ENCODE measurements around the gene LYRM4. TPM values are rescaled to one million over a fixed set of nuclear protein-coding genes. Genes with fewer than 3 reads are reported as not detected.

Gene LYRM4
- total RNA-seq, 1 donor from 2014 or later: 27.1 TPM

- Mint-ChIP-seq H3K4me1 (ENCODE audit: unreplicated experiment) (no peaks in the 10 kb centered on the region), H3K9me3 (ENCODE audit: unreplicated experiment) (no peaks in the 10 kb centered on the region), H3K27me3 (ENCODE audit: unreplicated experiment) (no peaks in the 10 kb centered on the region), H3K36me3 (ENCODE audit: unreplicated experiment) (no peaks in the 10 kb centered on the region), H3K27ac (ENCODE audit: unreplicated experiment) (no peak overlapping the region), H3K4me3 (ENCODE audit: unreplicated experiment) (no peak overlapping the region)
- TF ChIP-seq, protein P1, sequence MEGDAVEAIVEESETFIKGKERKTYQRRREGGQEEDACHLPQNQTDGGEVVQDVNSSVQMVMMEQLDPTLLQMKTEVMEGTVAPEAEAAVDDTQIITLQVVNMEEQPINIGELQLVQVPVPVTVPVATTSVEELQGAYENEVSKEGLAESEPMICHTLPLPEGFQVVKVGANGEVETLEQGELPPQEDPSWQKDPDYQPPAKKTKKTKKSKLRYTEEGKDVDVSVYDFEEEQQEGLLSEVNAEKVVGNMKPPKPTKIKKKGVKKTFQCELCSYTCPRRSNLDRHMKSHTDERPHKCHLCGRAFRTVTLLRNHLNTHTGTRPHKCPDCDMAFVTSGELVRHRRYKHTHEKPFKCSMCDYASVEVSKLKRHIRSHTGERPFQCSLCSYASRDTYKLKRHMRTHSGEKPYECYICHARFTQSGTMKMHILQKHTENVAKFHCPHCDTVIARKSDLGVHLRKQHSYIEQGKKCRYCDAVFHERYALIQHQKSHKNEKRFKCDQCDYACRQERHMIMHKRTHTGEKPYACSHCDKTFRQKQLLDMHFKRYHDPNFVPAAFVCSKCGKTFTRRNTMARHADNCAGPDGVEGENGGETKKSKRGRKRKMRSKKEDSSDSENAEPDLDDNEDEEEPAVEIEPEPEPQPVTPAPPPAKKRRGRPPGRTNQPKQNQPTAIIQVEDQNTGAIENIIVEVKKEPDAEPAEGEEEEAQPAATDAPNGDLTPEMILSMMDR (IDR thresholded peaks at IDR 0.05): peak; percentile 38
- DNase-seq (ENCODE audit: extremely low spot score, unreplicated experiment): no peak
Observed at GRCh38 chr6:5302995-5303622, 42.4 kb upstream of the LYRM4 start.

GRCh38 chr6:5302220-5302946 is 41.6 kb upstream of the LYRM4 start:
- Mint-ChIP-seq H3K4me1 (ENCODE audit: unreplicated experiment) (no peaks in the 10 kb centered on the region), H3K36me3 (ENCODE audit: unreplicated experiment) (peaks cover 2% of the 10 kb centered on the region), H3K4me3 (ENCODE audit: unreplicated experiment) (no peak overlapping the region), H3K27me3 (ENCODE audit: unreplicated experiment) (no peaks in the 10 kb centered on the region), H3K27ac (ENCODE audit: unreplicated experiment) (no peak overlapping the region), H3K9me3 (ENCODE audit: unreplicated experiment) (no peaks in the 10 kb centered on the region)
- TF ChIP-seq, protein P1 (IDR thresholded peaks at IDR 0.05): no peak
- no peak for DNase-seq (ENCODE audit: extremely low spot score, unreplicated experiment)

DNA sequence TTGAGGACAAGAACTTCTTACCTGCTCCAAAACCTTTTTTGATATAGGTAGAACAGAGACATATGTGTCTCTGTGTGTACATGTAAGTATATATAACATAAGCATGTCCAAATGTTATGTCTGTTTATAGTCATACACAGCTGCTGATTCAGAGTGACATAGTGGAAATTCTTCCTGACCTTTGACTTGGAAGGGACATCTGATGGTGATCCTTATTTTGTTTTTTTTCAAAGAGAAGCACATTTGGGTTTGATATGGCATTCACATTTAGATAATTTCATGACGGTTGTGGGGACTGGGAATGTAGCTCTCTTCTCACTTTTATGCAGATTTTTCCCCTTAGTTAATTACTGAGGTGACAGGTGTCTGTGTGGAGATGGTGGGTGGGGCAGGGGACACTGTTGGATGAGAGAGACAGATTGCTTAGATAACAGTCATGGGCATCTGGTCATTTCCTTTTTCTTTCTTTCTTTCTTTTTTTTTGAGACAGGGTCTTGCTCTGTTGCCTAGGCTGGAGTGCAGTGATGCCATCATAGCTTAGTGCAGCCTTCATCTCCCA is 39.5 kb upstream of the LYRM4 start:
- no peak for DNase-seq (ENCODE audit: extremely low spot score, unreplicated experiment)
- Mint-ChIP-seq H3K9me3 (ENCODE audit: unreplicated experiment) (no peaks in the 10 kb centered on the region), H3K4me1 (ENCODE audit: unreplicated experiment) (peaks cover 5% of the 10 kb centered on the region), H3K36me3 (ENCODE audit: unreplicated experiment) (peaks cover 2% of the 10 kb centered on the region), H3K27ac (ENCODE audit: unreplicated experiment) (no peak overlapping the region), H3K27me3 (ENCODE audit: unreplicated experiment) (no peaks in the 10 kb centered on the region), H3K4me3 (ENCODE audit: unreplicated experiment) (no peak overlapping the region)
- TF ChIP-seq, protein P1 (IDR thresholded peaks at IDR 0.05): no peak

DNA sequence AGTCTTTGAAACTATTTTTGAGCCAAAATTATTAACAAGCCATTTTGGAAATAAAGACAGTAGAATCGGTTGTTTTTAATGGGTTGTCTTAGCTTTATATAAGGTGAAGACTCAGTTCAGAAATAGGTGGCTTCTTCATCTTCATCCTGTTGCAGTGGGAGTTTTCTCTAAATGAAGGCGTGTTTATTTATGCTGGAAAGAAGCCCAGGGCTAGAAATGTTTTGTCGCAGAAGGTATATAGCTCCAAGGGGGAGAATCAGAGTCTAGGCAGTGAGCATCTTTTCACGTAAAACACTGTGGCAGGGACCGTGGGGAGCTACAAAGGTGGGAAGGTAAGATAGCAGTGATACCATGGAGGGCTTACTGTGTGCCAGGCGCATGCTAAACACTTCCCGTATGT is 34.9 kb upstream of the LYRM4 start:
- Mint-ChIP-seq H3K4me1 (ENCODE audit: unreplicated experiment) (peaks cover 9% of the 10 kb centered on the region), H3K27me3 (ENCODE audit: unreplicated experiment) (no peaks in the 10 kb centered on the region), H3K36me3 (ENCODE audit: unreplicated experiment) (peaks cover 2% of the 10 kb centered on the region), H3K27ac (ENCODE audit: unreplicated experiment) (no peak overlapping the region), H3K4me3 (ENCODE audit: unreplicated experiment) (no peak overlapping the region), H3K9me3 (ENCODE audit: unreplicated experiment) (no peaks in the 10 kb centered on the region)
- TF ChIP-seq, protein P1 (IDR thresholded peaks at IDR 0.05): no peak
- DNase-seq (ENCODE audit: extremely low spot score, unreplicated experiment): no peak

Measured in osteocyte (in vitro differentiated cells).